Activated CD8-positive, alpha-beta memory T cell treated with anti-CD3 and anti-CD28 coated beads for 4 hours (primary cell): Measurements from ENCODE around the gene PYGL.
"Not testable (repeated sequence)": the region's sequence is repeated elsewhere in the genome, so short reads cannot be mapped to it uniquely, and the experiment has no call there.

Experiments
- DNase-seq, 2 donors: peaks; one replicate each; pipeline ENCODE4 v3.0.0-alpha.2; 2020; ENCODE audit warnings: low read depth in 2 of 2

Gene PYGL

DNA sequence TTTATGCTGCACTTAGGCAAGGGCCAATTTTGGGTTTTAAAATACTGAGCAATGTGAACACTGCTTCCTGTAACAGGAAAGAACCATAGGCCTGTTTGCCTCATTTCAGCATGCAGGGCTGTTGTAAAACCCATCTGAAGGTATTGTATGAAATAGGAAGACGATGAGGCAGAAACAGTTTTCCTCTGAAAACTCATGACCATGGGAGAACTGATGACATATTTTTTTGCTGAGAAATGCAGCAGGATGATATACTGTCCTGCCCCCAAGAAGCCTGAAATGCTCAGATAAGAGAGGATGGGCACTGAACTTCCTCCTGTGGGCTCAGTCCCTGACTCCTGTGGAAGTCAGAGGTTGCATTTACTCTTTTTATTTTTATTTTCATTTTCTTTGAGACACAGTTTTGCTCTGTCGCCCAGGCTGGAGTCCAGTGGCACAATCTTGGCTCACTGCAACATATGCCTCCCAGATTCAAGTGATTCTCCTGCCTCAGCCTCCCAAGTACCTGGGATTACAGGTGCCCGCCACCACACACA, 17.4 kb downstream of the PYGL start:
- no peak for DNase-seq

DNA sequence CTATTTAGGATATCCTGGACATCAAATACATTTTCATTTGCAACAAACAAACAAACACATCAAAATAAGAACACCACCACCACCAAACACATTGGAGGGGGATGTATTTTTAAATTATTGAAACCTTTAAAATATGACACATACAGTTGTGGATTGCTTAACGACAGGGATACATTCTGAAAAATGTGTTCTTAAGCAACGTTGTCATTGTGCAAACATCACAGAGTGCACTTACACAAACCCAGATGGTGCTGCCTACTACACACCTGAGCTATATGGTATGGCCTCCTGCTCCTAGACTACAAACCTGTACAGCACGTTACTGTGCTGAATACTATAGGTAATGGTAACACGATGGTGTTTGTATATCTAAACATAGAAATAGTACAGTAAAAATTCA, 19.4 kb downstream of the PYGL start:
- no peak for DNase-seq

DNA sequence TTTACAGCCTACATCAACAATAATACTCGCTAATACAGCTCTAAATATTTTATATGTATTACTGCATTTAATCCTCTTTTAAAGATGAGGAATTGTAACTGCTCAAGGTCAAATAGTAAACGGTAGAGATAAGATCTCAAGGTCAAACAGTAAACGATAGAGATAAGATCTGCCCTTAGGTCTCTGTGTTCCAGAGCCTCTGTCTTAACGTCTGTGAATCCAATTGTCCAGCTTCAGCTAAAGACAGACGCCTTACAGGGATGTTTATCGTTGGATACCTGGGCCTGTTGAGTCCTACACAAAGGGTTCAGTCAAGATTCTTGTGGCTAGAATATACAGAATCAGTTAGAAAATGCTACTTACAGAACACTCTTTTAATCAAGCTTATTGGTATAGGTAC, 20.0 kb downstream of the PYGL start:
- DNase-seq = no peak

DNA sequence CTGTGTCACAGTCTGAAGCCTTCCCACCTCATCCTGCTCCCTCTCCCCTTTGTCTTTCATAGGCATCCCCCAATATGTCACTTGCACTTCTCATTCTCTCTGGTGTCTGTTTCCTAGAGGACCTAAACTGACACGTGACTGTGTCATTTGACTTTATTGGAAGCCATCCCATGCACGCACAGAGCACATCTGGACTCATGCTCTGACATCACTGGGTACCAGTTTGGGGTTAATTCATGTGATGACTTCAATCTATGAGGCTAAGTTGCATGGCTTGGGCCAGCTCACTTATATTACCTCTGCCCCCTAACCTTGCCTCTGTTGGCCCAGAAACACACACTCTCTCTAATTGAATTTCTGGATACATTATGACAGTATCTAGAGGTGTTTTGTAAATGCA, 21.5 kb downstream of the PYGL start:
- no peak for DNase-seq

DNA sequence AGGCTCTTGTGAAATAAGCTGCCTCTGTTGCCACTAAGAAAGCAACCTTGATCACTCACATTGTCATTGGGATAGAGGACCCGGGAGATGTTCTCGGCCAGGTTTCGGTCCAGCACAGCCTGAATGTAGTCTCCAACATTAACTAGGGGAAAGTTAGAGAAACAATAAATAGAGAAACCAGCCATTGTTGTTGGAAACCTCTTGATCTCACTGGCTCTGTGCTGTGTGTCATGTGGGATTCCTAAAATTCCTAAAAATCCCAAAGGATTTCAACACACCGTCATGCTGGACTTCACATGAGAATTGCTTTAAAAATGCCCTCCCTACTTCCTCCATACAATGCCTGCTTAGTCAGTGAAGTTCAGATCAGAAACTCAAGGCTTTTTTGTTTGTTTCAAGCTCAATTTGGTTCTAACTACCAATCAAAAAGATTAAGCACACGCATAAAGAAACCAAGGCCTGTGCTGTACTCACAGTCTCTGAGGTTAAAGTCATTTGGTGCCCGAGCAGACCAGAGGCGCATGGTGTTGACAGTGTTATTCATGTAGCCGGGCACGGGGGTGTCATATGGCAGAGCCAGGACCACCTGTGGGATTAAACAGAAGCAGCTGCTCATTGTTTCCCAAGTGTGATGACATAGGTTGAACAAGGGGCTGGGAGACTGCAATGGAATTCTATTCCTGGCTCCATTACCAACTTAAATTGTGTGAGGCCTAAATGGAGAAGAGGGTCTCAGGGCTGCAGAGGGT, 23.6 kb downstream of the PYGL start:
- DNase-seq = no peak

DNA sequence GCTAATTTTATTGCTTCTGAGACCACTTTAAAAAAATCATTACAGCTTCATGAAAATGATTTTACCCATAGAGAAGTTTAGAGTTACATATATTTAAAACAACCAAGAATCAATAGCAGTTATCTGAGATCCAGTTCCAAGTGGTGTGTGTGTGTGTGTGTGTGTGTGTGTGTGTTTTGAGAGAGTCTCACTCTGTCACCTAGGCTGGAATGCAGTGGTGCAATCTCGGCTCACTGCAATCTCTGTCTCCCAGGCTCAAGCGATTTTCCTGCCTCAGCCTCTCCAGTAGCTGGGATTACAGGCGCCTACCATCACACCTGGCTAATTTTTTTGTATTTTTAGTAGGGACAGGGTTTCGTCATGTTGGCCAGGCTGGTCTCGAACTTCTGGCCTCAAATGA, 24.8 kb downstream of the PYGL start:
- not testable (repeated sequence) for DNase-seq

DNA sequence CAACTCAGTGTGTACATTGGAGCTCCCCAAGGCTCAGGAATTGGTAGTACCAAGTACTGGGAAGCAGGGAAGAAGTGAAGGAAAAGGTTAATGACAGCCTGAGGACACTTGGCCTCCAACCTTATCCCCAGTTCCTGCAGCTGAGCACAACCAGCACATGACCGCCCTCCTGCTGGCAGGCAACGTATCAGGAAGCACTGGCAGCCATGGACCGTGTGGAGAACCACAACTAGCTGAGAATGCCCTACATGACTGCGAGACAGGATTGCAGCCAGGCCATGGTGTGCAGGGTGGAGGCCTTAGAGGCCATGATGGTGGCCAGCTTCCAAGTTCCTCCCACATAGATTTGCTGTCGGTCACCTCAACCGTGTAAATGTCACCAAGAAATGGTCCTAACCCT, 26.8 kb downstream of the PYGL start:
- DNase-seq = no peak

DNA sequence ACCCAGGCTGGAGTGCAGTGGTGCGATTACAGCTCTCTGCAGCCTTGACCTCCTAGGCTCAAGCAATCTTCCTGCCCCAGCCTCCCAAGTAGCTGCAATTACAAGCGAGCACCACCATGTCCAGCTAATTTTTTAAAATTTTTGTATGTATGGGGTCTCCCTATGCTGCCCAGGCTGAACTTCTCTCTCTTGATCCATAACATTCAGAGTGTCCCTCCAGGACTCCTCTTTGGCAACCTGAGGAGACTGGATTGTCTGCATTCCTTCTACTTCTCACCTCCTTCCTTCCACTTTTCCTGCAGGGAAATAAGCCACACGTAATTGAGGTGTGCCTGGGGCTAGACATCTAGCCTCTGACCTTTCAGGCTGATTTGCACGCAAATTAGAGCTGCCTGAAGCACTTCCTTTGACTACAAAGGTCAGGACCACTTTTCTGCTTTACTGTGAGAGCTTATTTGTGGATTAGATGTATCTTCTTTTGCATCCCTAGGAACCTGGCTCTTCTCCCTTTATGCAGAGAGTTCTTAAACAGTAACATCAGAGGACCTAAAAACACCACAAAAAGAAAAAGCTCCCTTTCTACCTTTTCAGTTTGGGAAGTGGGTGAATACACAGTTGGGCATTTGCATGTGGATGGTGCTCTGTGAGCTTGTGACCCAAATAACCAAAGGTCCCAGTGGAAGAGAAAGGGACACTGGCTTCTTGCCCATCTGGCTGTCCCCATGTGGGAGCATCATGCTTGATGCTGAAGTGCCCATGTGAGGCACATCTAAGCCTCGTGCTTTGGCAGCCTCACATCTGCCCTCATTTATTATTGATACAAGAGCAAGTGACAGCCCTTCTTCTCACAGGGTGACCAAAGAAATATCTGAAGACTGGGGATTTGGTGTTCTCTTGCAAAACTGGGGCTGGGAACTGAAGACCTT, 33.5 kb downstream of the PYGL start:
- no peak for DNase-seq

DNA sequence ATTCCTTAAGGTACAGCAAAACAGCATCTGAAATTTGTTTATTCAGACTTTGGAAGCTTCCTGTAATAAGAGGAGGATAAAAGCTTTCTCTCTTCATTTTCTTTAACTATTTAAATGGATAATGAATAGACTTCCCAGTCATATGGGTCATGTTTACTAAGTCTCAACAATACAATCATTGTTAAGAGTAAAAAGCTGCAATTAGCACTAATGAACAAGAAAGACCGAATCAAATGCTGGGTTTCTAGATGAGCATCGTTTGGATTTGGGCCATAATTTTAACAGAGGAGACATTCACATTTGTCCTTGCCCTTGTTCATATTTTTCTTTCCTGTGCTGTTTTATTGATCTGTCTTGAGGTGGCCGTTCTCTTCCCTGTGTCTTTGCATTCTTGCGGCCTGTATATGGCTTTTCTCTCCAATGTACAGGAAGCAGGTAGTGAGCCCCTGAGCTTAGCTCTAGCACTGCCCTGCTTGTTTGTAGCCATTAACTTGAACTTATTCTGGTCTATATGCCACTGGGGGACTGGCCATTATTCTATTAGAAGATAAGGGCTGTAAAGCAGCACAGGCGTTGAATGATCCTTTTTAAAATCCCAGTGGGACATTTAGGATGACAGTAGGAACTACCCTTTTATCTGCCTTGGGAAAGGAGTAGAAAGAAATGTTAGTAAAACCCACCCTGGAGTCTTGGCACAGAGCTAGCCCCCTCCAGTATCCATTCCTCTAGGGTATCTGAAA, 37.8 kb downstream of the PYGL start:
- no peak for DNase-seq

DNA sequence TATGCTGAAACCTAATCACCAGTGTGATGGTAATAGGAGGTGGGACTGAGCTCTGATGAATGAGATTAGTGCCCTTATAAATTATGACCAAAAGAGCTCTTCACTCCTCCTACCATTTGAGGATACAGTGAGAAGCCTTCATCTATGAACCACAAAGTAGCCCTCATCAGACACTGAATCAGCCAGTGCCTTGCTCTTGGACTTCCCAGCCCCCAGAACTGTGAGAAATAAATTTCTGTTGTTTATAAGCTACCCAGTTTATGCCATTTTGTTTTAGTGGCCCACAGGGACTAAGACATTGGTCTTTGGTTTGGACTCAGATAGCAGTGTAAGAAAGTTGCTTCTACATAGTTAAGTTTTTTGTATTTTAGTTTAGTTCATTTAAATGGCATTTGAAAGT, 39.6 kb downstream of the PYGL start:
- DNase-seq = no peak

DNA sequence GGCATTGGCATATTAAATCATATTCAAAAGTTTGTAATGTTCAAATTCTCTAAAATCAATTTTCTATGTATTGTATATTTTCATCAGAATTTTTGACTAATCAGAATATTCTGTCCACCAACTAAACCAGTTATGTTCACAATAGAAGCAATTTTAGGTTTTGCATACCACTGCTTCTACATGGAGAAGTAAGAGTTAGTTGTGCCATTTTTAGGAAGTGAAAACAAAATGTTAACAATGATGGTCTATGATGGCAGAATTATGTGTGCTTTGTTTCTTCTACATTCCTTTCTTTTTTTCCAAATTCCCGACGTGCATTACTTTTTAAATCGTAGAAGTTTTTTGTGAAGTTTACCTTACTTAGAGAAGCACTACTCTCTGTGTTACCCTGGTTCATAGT, 42.9 kb downstream of the PYGL start:
- no peak for DNase-seq

DNA sequence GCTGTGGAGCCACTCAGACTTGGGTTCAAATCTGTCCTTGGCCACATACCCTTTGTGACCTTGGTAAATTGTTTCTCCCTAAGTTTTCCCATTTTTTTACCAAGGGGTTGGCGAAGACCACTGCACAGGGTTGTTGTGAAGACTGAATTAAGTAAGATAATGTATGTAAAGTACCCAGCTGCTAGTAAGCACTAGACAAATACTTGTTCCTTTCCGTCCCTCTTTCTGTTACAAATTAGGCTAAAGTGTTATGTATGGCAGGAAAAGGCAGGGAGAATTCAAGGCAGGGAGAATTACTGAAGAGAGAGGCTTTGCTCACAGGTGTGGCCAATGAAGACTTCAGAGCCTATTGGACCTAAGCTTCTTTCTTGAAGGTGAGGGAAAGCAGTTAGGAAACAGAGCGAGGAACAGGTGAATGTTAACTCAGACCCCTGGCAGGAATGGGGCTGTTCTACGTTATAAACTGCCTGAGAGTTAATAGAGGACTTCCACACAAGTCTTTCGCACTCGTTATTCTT, 46.6 kb downstream of the PYGL start:
- DNase-seq = no peak

DNA sequence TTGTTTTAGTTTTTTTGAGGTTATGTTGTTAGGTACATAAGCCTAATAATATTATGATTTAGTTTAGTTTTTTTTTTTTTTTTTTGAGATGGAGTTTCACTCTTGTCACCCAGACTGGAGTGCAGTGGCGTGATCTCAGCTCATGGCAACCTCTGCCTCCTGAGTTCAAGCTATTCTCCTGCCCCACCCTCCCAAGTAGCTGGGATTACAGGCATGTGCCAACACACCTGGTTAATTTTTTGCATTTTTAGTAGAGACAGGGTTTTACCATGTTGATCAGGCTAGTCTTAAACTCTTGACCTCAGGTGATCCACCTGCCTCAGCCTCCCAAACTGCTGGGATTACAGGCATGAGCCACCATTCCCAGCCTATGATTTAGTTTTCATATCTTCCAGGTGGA, 47.3 kb downstream of the PYGL start:
- DNase-seq = not testable (repeated sequence)

DNA sequence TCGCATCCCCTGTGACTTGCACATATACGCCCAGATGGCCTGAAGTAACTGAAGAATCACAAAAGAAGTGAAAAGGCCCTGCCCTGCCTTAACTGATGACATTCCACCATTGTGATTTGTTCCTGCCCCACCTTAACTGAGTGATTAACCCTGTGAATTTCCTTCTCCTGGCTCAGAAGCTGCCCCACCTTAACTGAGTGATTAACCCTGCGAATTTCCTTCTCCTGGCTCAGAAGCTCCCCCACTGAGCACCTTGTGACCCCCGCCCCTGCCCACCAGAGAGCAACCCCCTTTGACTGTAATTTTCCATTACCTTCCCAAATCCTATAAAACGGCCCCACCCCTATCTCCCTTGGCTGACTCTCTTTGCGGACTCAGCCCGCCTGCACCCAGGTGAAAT, 47.9 kb downstream of the PYGL start:
- DNase-seq = not testable (repeated sequence)

DNA sequence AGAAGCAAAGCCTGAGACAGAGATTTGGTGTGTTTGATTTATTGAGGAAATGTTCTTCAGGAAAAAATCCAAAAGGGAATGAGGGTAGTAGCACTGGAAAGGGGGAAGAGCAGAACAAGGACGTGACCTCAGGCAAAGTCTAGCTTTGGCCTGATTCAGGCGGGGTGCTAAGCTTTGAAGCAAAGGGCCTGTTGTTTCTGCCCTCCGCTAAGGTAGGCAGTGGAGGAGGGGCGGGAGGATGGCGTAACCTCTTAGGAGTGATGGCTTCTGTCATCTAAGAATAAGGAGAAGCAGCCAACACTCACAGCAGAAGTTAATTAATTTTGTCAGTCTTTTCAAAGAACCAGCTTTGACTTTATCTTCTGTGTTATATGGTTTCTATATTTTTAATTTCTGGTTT, 52.0 kb downstream of the PYGL start:
- no peak for DNase-seq

DNA sequence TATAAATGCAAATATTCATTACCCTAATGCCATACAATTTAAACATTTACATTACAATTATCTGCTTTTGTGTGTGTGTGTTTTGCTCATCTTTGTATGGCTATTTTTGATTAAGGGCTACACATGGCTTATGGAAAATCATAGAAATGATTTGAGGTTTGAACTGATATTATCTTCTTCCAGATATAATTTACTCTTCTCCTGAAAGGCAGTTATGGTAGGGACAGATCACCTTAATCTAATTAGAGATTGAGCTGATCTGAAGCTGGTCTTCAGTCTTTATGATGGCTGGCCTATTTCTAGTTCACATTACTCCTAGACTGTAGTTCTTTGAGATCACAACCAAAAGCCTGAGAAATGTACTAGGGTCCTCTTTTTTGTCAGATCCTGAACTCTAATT, 56.8 kb downstream of the PYGL start:
- no peak for DNase-seq

DNA sequence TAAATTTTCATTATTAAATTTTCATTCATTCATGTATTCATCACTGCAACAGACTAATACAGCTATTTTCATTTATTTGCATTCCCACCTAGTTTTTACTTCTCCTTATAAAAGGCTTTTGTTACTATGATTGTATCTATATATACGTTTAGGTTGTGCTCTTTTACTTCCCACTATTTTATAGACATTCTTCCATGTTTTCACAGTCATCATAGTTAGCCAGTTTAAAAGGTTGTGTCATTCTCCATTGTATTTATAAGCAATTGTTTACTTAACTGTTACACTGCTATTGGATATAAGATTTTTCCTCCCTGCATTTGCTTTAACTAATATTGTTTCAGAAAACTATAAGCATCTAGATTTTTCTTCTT, 60.5 kb downstream of the PYGL start:
- DNase-seq = no peak

DNA sequence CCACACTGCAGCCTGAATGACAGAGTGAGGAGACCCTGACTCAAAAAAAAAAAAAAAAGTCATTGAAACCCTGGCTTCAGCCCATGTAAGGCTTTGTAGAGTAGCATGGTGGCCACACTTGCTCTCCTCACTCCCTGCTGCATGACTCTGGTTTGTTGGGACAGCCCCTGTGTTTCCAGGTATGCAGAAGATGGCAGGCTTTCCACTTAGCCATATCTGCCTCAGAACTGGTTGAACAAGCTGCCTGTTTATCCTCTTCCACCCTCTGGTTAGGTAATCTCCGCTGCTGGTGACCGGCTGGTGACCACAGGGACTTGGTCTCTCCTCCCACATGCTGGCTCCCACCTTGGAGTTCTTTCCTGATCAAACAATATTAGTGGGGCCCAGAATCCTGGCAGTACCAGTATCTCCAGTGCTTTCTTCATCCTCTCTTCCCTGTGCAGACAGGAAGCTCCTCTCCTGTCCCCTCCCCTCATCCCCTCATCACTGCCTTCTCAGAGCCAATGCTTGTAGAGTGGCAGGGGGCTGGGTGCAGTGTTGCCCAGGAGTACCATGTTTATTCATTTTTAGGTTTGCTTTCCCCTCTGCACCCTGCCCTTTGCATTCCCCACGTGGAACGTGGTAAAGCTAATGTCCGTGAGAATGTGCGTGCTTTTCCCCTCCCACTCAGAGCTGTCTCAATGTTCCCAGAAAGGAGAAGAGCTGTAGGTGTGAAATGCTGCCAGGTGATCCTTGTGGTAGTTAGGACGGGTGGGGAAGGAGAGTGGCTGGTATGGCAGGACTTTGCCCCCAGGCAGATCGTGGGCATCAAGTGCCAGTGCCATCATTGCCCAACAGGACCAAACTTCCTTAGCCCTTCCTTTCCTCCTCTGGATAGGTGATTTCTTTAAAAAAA, 61.1 kb downstream of the PYGL start:
- DNase-seq = no peak

DNA sequence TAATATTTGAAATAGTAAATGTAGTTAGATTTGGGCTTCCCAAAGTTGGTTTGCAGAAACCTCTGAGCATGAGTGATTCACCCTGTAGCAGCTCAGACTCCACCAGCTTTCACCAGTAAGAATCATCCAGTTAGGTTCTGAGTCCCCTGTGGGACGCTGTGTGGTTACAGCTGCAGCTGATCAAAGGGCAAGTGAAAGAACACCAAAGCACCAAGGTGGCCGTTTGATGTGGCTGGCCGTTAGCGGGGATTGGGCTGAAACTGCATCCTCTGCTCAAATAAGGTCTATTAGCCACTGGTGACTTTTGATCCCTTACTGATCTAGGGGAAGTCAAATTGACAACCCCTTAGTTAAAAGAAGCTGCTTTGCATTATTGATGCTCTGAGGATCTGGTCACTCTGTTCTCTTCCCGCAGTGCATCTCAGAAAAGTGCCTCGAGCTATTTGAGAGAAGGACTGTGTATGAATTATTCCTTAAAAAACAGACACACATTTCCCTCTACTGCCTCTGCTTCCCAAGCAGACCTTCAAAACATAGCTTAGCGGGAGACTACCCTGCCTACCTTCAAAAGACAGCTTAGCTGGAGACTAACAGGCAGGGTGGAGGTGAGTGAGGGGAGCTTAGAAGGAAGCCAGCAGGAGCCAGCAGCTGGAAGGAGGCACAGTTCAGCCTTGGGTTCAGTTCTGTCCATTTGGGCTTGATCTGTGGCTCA, 68.8 kb downstream of the PYGL start:
- peak in 1 of 2 donors; percentile 35 for DNase-seq

DNA sequence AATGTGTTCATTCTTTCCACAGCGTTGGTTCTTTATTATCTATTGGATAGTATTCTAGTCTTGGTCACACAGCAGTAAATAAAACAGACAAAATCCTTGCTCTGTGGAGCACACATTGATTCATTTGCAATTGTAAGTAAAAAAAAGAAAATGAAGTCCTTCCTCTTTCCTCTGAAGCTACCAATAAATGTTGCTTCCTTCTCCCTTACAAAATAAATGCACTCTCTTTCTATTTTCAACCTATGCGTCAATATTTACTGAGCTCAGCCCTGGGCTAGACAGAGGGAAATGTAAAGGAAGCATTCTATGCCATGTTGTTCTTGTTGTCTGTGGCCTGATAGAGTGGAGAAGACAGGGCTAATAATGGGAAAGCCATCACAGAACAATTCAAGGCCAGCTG, 69.5 kb downstream of the PYGL start:
- no peak for DNase-seq
